B cell (primary cell): ENCODE data around the gene PIK3R2.

ENCODE experiments used
- CTCF ChIP-seq: fragments of 200-600 bp; IDR thresholded peaks from one replicate; pipeline ENCODE4 v1.8.0; 2022; ENCODE audit warnings: antibody characterized with exemption, mild to moderate bottlenecking
- EZH2 ChIP-seq: IDR thresholded peaks from 2 replicates; pipeline ENCODE4 v1.6.1; 2012; ENCODE audit warnings: borderline replicate concordance, low read depth, mild to moderate bottlenecking, moderate library complexity, low read length; ENCODE audit not compliant: insufficient read depth, poor library complexity, severe bottlenecking

DNA sequence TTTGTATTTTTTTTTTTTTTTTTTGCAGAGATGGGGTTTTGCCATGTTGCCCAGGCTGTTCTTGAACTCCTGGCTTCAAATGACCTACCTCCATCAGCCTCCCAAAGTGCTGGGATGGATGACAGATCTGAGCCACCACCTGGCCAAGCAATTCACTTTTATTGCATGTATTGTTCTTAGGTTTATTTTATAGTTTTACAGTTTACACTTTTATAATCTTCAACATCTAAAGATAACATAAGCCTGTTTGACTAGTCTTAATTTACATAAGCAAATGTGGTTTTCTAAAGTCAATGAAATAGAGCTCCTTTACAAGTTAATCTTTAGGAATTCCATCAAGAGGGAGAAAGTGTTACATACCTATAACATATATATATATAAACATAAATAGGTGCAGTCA is 30.6 kb downstream of the PIK3R2 start:
- TF ChIP-seq CTCF = no peak
- TF ChIP-seq EZH2 = no peak
